HG03108 (cell line): ENCODE data around the gene ONECUT3.

Experiments used
- ATAC-seq: cut with Tn5 transposase; IDR thresholded peaks from one replicate; pipeline ENCODE4 v1.9.1; 2021; ENCODE audit warnings: moderate library complexity; ENCODE audit not compliant: unreplicated experiment

The ONECUT3 gene

DNA sequence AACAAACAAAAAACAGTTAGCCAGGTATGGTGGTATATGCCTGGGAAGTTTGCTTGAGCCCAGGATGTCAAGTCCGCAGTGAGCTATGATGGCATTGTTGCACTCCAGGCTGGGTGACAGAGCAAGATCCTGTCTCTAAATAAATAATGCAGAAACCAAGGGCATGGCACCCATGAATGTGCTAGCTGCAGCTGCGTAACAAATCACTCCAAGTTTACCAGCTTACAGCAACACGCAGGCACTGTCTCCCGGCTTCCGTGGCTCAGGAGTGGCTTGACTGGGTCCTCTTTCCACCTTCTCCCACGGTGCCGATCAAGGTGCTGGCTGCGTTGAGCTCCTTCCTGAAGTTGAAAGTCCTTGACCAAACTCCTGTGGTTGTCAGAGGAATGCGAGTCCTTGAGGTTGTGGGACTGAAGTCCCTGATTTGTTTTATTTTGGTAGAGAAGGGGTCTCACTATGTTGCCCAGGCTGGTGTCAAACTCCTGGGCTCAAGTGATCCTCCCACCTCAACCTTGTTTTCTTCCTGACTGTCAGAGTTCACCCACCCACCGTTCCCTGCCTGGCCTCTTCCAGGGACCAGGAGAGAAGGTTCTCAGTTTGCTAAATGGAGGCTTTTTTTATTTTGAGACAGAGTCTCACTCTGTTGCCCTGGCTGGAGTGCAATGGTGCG is 13.2 kb upstream of the ONECUT3 start:
- ATAC-seq, result no peak

DNA sequence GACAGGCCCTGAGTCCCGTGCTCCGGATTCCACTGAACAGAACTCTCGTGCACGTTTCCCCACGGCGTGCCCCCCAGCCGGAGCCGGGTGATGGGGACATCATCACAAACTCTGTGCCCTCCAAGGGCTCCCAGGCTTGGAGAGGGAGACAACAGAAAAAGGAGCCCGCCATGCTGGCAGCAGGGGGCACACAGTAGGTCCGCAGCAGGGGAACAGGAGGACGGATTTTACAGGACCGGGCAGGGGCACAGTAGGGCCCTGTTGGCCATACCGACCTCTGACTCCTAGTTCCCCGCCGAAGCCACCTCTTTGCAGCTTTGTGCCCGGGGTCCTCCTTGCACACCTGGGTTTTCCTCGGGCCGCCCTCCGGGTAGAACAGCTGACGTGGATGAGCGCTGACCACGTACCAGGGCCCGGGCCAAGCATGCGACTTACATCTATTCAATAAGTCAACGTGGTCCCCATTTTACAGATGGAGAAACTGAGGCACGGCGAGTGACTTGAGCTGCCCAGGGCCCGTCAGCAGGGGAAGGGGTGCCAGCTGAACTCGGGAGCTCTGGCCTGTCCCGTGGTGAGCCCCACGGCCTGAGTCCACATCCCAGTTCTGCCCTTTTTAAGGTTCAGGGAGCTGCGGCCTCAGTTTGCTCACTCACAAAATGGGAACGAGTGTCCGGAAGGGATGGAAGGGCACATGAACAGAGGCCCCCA is 10.2 kb upstream of the ONECUT3 start:
- no peak for ATAC-seq

DNA sequence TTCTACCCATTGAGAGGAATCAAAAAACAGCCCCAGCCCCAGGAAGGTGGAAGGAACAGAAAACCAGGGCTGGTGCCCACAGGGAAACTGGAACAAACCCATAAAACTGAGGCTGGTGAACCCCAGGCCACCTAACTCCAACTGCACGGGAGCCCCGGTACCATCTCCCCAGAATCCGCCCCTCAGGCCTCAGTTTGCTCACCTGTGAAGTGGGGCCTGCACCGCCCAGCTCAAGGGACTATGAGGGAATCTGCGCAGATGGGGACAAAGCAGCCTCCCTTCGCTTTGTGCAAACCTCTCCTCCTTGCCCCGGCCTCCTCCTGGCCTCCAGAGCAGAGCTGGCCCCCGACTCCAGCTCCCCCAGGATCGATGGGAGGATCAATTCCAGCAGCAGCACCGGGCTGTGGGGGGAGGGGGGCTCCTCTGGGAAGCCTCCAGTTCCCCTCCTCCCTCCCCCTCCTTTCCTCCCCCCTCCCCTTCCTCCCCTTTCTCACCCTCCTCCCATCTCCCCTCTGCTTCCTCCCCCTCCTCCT is 9.1 kb upstream of the ONECUT3 start:
- ATAC-seq, result no peak

DNA sequence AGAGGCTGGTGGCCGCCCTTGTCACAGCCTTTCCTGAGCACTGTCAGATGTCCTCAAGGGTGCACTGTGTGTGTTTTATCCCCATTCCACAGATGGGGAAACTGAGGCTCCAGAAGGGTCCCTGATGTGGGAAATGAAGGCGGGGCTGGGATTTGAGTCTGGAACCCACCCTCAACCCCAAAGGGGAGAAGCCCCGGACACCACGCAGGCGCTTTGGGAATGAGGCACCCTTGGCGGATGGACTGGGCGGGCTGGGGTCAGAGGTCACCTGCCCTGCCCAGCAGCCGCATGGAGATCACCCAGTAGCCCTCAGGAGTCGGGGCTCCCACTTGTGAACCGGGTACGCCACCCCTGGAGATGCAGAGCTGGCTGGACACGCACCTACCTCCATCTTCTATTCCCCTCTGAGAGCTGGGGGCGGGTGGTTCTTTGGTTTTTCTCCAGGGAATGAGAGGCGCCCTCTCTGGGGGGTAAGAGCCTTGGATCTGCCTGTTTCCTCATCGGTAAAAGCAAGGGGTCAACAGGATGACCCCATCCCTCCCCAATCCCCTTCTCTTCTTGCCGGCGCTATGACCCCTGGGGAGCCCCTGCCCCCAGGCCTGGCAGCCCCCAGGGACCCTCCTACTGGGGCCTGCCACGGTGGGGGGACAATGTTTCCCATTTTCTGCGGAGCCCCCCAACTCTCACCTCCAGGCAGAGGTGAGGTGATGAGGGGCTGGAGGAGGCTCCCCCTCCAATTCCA is 8.3 kb upstream of the ONECUT3 start:
- ATAC-seq, result no peak

DNA sequence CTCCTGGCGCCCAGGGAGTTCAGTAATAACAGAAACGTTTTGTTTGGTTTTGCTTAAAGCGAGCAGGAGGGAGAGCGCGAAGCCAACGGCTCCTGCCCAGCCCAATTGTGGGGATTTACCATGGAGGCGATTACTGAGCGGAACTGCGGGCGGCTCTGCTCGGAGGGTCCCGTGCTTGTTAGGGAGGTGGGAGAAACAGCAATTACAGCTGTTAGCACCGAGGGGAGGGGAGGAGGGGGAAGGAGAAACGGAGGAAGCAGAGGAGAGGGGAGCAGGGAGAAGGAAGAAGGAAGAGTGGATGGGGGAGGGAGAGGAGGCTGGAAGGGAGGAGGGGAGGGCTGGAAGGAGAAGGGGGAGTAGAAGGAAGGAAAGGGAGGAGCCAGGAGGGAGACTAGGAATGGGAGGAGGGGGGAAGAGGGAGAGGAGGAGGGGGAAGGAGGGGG is 7.7 kb upstream of the ONECUT3 start:
- no peak for ATAC-seq

DNA sequence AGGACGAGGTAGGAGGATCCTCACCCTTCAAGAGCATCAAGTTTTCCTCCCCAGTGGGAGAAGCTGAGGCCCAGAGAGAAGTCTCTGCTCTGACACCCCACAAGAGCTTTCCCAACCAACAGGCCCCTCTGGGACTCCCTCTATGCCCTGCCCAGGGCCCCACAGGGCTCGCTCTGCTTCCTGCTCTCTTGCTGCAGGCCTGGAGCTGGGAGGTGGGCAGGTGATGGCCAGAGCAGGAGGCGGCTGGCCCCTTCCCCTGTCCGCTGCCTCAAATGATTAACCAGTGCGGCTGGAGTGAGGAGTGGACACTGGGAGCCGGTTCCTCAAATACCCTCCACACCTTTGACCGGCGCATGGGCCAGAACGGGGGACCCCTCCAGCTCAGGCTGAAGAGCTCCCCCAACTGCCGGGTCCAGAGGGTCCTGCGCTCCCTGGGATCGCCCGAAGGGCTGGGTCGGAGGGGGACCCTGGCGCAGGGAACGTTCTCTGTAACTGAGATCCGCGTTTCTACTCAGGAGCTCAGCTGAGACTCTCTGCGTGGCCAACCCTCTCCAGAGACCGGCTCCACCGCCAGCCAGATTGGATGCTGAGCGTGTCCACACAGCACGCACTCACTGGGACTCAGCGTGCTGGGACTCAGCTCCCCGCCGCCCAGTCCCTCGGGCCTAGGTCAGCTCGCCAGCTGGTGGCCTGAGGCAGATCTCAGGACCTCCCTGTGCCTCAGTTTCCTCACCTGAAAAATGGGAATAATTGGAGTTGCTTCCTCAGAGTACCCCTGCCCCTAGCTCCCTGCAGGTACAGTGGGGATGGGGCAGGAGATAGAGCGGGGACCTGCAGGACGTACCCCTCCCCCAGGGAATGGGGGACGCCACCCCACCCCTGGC is 6.7 kb upstream of the ONECUT3 start:
- ATAC-seq, result no peak

DNA sequence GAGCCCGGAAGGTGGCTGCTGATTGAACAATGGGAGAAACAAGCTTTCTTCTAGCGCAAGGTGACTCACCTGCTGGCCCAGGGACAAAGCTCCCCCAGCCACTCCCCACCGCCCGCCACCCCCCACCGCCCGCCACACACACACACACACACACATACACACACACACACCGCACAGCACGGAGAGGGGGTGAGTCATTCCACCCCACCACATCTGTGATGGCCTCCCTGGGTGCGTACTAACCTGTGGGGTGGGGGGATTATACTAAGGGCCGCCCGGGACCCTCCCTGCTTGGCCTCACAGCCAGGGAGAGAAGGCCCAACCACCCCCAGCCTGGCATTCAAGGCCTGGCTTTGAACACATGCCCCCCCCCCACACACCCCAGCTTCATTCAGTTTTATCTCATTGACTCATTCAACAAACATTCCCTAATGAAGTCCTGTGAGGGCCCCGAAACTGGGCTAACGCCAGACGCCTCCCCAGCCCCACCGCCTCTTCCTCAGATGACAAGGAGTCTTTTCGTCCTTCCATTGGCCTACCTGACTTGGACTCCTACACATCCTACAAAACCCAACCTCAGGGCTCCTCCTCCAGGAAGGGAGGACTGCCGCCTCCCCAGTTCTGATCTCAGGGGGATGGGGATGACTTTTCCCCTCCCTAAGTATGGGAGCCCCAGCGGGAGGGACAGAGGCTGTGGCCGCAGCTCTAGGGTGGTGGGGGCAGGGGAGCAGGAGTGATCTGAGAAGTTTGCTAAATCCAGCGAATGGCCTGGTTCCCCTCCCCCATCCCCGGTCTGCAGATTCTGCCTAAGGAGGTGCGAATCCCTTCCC is 5.8 kb upstream of the ONECUT3 start:
- ATAC-seq, result no peak

DNA sequence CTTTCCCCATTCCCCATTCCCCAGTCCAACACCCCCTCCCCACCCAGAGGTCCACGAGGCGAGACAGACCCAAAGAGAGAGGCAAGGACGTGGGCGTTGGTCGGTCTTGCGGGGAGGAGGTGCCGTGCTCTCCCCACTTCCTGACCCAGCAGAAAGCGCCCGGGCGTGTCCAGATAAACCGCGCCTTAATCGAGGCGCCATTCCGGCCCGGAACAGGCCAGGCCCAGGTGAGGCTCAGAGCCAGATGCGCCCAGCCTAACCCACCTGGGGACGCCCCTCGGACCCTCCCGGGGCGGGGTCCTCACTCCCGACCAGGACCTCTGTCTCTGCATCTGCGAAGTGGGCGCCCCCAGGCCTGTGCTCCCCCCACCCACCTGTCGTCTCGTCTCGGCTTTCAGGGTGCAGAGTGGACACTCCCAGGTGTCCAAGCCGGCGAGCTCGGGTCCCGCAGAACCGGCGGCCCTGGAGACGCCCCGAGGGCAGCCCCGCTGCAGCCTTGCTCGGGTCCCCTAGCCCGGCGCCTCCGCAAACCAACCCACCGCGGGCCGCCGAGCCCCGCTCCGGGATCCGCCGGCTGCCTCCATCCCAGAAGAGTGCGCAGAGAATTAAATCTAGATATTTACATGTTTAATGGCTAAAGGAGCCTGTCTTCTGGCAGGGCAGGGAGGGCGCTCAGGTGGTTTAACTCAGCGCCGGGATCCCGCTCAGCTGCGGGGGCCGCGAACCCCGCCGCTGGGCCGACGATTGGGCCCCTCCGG is 5.0 kb upstream of the ONECUT3 start:
- no peak for ATAC-seq

DNA sequence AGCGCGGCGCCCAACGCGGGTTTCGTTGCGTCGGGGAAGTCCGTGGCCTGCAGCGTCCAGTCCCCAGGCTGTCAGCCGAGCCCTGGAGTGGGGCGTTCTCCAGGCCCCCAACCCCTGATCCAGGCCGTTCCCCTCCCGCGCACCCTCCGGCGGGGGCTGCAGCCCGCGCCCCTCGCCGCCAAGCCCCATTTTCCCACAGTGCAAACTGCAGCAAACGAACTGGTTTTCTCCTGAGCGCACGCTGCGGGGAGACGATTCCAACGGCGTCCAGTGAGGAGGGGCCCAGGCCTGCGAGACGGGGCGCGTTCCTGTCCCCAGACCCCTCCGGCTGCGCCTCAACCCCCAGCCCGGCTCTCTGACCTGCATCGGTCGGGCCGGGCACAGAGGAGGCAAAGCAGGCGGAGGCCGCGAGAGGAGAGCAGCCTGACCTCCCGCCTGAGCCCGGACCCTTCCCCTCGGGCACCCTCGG is 4.4 kb upstream of the ONECUT3 start:
- no peak for ATAC-seq

DNA sequence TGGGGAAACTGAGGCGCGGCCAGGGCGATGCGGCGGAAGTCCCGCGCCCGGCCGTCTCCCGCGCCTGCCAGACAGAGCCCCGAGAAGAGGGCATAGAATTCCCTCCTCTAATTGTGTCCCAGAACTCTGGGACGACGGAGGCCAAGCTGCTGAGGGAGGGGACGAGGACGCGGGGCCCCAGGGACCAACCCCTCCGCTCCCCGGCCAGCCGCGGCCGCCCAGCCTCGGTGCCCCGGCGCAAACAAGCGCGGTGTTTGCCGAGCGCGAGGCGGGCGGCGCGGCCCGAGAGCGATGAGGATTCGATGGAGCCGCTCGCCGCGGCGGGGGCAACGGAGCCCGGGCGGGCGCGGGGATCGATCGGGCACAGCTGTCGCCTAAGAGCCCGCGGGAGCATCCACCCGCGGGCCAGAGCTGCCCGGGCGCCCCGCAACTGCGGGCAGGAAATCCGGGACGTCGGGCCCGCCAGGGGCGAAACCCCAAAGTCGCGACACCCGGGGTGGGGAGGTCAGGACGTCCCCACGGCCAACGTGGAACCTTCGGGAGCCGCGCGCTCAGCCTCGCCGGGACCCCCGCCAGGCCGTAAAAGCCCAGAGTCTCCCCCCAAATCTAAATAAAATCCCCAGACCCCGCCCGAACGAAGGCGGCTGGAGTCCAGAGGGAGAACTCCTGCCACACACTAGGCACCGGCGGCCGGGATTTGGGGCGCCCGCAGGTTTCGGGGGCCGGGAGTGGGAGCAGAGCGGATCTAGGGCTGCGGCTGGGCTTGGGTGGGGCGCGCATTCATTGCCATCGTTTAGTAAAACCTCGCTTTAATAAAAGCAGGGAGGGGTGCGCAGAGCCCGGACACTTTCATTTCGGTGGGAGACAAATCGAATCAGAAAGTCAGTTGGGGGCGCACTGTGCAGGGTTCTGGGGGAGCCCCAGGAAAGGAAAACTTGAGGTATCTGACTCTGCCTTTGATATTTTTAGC is 3.6 kb upstream of the ONECUT3 start:
- ATAC-seq, result no peak

DNA sequence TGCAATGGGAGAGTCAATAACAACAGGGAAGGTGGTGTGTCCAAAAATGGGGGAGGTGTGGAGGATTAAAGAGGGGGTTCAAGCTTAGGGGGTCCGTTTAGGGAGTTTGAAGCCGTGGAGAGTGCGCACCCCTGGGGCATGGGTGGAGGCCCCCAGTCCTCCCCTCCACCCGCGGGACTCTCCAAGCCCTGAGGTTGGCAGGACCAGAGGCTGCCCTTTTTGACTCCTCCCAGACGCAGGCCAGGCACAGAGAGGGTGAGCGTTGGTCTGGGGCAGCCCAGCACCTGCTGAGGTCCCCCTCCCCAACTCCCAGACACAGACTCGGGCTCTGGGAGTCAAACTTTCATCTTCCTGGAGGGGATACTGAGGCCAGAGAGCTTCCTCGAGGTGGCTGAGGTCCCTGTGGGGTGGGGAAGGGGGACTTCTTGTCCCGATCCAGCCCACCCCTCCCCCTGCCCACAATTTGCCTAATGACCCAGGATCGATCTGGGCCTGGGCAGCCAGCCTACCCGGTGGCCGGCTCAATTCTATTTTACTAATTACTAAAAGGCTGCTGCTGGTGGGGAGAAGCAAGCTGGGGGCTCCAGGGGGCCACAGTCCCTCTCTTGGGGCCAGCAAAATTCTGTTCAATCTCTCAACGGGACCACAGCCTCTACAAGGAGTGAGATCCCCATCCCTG is 2.8 kb upstream of the ONECUT3 start:
- ATAC-seq, result no peak

DNA sequence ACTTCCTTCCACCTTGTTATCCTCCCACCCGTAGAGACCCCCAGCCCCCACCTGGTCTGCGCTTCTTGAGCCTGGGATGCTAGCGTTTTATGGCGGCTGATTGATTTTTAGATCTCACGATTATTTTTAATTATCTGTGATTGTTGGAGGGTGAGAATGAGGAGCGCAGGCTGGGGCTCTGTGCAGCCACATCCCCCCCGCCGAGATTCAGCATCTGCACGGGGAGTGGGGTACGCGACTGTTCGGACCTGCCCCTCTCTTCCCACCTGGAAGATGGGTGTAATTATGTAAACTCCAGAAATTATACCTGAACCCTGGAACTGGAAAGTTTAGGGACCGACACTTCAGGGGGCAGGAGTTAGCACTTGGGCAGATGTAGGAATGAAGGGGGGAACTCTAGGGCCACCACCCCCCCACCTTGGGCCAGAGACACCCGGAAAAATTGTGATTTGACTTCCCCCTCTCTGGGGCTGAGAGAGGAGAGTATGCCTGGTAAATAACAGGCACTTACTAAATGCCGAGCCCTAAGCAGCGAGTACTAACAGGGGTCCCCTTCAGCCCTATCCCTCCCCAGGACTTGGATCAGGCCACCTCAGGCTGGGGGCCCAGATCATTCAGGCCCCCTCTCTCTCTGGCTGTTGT is 1.8 kb upstream of the ONECUT3 start:
- no peak for ATAC-seq

DNA sequence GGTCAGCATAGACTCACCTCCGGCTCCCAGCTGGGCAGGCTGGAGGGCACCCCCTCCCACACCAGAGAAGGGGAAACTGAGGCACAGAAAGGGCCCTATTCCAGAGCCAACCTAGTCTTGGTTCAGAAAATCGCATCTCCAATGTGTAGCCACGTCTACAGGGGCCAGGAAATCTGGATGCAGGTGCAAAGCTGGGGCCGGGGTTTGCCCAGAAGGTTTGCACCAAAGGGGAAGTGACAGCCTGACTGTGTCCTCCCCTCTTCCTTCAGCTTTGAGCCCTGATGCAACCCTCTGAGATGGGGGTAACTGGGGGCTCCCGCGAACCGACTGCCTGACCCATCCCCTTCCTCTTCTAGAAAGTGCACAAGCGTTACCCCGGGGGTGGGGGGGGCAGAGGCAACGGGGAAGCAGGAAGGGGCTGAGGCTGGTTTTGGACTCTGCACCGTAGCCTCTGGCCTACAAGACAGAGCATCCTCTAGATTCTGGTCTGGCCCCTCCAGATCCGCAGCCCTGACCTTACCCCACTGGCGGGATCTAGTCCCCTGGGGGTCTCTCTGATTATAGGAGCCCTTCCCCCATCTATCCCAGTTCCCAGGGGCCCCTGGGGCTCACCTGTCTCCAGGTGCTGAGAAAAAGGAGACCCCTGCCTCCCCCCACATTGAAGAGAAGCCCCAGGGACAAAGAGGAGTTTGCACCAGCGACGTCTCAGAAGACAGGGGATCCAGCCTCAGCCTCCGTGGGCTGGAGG is 1.1 kb upstream of the ONECUT3 start:
- ATAC-seq, result no peak

DNA sequence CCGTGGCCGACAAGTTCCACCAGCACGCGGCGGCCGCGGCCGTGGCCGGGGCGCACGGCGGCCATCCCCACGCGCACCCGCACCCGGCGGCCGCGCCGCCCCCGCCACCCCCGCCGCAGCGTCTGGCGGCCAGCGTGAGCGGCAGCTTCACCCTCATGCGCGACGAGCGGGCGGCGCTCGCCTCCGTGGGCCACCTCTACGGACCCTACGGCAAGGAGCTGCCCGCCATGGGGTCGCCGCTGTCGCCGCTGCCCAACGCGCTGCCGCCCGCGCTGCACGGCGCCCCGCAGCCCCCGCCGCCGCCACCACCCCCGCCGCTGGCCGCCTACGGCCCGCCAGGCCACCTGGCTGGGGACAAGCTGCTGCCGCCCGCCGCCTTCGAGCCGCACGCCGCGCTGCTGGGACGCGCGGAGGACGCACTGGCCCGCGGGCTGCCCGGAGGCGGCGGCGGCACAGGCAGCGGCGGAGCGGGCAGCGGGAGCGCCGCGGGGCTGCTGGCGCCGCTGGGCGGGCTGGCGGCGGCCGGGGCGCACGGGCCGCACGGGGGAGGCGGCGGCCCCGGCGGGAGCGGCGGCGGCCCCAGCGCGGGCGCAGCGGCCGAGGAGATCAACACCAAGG is 821 bp downstream of the ONECUT3 start:
- ATAC-seq, result no peak

DNA sequence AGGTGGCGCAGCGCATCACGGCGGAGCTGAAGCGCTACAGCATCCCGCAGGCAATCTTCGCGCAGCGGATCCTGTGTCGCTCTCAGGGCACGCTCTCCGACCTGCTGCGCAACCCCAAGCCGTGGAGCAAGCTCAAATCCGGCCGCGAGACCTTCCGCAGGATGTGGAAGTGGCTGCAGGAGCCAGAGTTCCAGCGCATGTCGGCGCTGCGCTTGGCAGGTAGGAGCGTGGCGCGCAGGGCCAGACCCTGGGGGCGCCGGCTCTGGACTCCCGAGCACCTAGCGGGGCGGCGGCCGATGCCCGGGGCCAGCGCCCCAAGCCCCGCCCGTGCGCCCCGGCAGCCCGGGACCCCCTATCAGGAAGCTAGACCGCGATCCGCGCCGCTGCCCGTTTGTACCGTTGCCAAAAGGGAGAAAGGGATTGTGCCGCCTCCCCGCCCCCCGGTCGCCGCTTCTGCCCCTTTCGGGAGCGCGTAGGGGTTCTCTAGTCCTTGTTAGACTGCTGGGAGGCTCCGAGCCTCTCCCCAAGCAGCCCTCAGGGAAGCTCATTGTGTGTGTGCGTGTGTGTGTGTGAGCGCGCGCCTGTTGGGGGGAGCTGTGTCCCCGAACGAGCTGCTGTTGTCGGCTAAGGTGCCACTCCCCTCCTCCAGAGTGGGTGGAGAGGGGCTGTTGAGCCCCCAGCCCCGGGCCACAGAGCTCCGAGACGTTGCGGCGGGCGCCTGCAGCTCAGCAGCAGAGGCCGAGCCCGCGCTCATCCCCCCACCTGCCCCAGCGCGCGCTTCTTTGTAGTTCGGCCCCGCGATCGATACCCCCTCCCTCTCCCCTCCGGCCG is 1.5 kb downstream of the ONECUT3 start:
- ATAC-seq, result no peak
